ENCODE measurements around the gene ATP2B2. TPM values are rescaled to one million over a fixed set of nuclear protein-coding genes. Genes with fewer than 3 reads are reported as not detected.
A peak's percentile ranks its signal among the peaks of the same experiment; 100 is the strongest.

The ATP2B2 gene
- total RNA-seq (ENCODE audit: low replicate concordance) = 0.03 TPM in 1 of 2 replicates, not detected in the other

DNA sequence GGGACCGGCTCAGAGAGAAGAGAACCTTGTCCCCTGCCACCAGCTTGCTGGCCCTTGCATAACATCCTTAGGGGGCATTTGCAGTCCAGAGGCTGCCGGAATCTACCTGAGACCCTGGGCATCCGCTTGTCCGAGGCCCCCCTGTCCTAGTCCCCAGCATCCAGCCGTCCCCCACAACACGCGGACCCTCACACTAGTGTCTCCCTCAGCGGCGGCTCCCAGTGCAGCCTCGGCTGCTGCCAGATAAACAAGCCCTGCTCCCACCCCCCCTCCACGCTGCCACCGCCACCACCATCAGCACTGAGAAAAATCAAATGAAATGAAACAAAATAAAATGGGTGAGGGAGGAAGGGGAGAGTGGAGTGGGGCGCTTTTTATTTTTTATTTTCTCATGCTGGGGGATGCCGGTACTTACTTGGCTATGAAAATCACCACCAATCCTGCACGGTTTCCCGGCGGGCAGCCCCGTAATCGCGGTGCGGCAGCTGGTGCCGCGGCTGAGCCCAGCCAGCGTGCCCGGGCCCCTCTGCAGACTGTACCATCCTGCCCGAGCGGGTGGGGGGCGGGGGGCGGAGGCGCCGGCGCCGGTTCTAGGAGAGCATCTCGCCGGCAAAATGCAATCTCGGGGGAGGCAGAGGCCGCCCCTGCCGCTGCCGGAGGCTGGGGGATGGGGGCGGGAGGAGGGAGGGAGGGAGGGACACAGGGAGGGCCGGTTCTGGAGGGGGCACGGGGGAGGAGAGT is at the start of gene ATP2B2:
ATP2B2 (minus strand) TSS at position 537 of the 741 bp plus-strand sequence. CDS start 56,043 bp downstream, outside the sequence.
- Histone ChIP-seq H3K9me3 (ENCODE audit: low read depth) (no peaks in the 10 kb centered on the region), H3F3A (ENCODE audit: low read depth) (no peaks in the 10 kb centered on the region), H3K9ac (no peak within 1 kb of the TSS), H2AFZ (replicated peaks) (no peak within 1 kb of the TSS), H3K4me2 (peak within 1 kb of the TSS; percentile 79), H3K79me2 (ENCODE audit: low read depth) (no peaks in the 10 kb centered on the region), H3K27me3 (peaks cover 22% of the 10 kb centered on the region), H3K27ac (no peak within 1 kb of the TSS), H3K4me3 (peak within 1 kb of the TSS; percentile 48), H4K20me1 (ENCODE audit: low read depth) (no peaks in the 10 kb centered on the region), H3K4me1 (peaks cover 9% of the 10 kb centered on the region), H3K36me3 (no peaks in the 10 kb centered on the region)
- H3K27me3 Mint-ChIP-seq (ENCODE audit: insufficient read depth, low read depth) = peaks cover 7% of the 10 kb centered on the region
- no peaks in the 10 kb centered on the region for H3K9me3 Mint-ChIP-seq
- peak; percentile 30 for TF ChIP-seq EZH2 (IDR thresholded peaks at IDR 0.05)
- no peak for TF ChIP-seq EZH2phosphoT487 (IDR thresholded peaks at IDR 0.05)
- TF ChIP-seq CTCF (IDR thresholded peaks at IDR 0.05) = no peak
- H3K4me3 Mint-ChIP-seq = peak within 1 kb of the TSS; percentile 79
- H3K27ac Mint-ChIP-seq = no peak within 1 kb of the TSS
- H3K36me3 Mint-ChIP-seq = no peaks in the 10 kb centered on the region
- peak; percentile 68 for DNase-seq (ENCODE audit: low spot score)
- peaks cover 12% of the 10 kb centered on the region for H3K4me1 Mint-ChIP-seq

DNA sequence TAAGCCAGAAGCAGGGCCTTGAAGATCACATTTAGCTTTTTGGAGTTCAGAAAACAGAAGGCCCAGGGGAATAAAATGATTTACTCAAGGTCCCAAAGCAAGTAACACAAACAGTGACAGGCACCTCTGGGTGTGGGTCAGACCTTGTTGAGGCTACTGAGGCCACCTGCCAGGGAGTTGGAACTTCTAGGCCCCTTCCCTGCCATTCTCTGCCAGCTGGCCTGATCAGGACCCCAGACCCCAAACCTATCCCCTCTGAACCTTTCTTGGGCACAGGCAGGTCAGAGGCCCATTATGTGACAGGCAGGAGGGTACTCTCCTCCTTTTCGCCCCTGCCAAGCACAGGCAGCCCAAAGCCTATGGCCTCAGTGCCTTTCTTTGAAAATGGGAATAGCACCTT is 49.4 kb upstream of the ATP2B2 start:
- Mint-ChIP-seq H3K36me3 (no peaks in the 10 kb centered on the region), H3K9me3 (no peaks in the 10 kb centered on the region), H3K27me3 (ENCODE audit: insufficient read depth, low read depth) (peaks cover 7% of the 10 kb centered on the region), H3K4me3 (no peak overlapping the region), H3K27ac (peak overlapping the region; percentile 99), H3K4me1 (peaks cover 79% of the 10 kb centered on the region)
- TF ChIP-seq CTCF (IDR thresholded peaks at IDR 0.05) = no peak
- no peak for TF ChIP-seq EZH2phosphoT487 (IDR thresholded peaks at IDR 0.05)
- no peak for TF ChIP-seq EZH2 (IDR thresholded peaks at IDR 0.05)
- Histone ChIP-seq H3K36me3 (no peaks in the 10 kb centered on the region), H3K4me1 (peaks cover 68% of the 10 kb centered on the region), H3K4me3 (peak overlapping the region; percentile 6), H3K79me2 (ENCODE audit: low read depth) (no peaks in the 10 kb centered on the region), H3K9ac (no peak overlapping the region), H3K27ac (peak overlapping the region; percentile 92), H3F3A (ENCODE audit: low read depth) (peaks cover 26% of the 10 kb centered on the region), H3K27me3 (no peaks in the 10 kb centered on the region), H3K9me3 (ENCODE audit: low read depth) (no peaks in the 10 kb centered on the region), H3K4me2 (peak overlapping the region; percentile 59), H4K20me1 (ENCODE audit: low read depth) (no peaks in the 10 kb centered on the region), H2AFZ (replicated peaks) (no peak overlapping the region)
- DNase-seq (ENCODE audit: low spot score) = no peak

- peaks cover 10% of the 10 kb centered on the region for H3K27me3 Mint-ChIP-seq (ENCODE audit: insufficient read depth, low read depth)
- Histone ChIP-seq H3K4me2 (peak overlapping the region; percentile 59), H3F3A (ENCODE audit: low read depth) (peaks cover 26% of the 10 kb centered on the region), H3K27me3 (no peaks in the 10 kb centered on the region), H3K9me3 (ENCODE audit: low read depth) (no peaks in the 10 kb centered on the region), H3K4me3 (peak overlapping the region; percentile 6), H3K36me3 (no peaks in the 10 kb centered on the region), H4K20me1 (ENCODE audit: low read depth) (no peaks in the 10 kb centered on the region), H2AFZ (replicated peaks) (no peak overlapping the region), H3K9ac (no peak overlapping the region), H3K27ac (peak overlapping the region; percentile 92), H3K79me2 (ENCODE audit: low read depth) (no peaks in the 10 kb centered on the region), H3K4me1 (peaks cover 70% of the 10 kb centered on the region)
- peaks cover under 1% of the 10 kb centered on the region for H3K36me3 Mint-ChIP-seq
- peak overlapping the region; percentile 46 for H3K4me3 Mint-ChIP-seq
- H3K27ac Mint-ChIP-seq = peak overlapping the region; percentile 99
- peaks cover under 1% of the 10 kb centered on the region for H3K9me3 Mint-ChIP-seq
- peaks cover 78% of the 10 kb centered on the region for H3K4me1 Mint-ChIP-seq
- TF ChIP-seq CTCF (IDR thresholded peaks at IDR 0.05) (no peak), EZH2phosphoT487 (IDR thresholded peaks at IDR 0.05) (no peak), EZH2 (IDR thresholded peaks at IDR 0.05) (no peak)
- DNase-seq (ENCODE audit: low spot score) = no peak
These were observed 48.8 kb upstream of the ATP2B2 start for GRCh38 chr3:10554236-10554611.
